GM12891 (cell line): Measurements from ENCODE around the gene PGP.
"Not testable (repeated sequence)": the region's sequence is repeated elsewhere in the genome, so short reads cannot be mapped to it uniquely, and the experiment has no call there.

Experiments used
- DNase-seq: peaks from one replicate; pipeline ENCODE4 v3.0.0; 2011; ENCODE audit warnings: low spot score; ENCODE audit not compliant: insufficient read length
- FAIRE-seq: peaks from 2 replicates; lab custom pipeline; 2011; peaks lifted over from hg19 to GRCh38; lab: Jason Lieb, UNC
- PAX5 ChIP-seq: IDR thresholded peaks from 2 replicates; pipeline ENCODE4 v1.6.1; 2011; ENCODE audit warnings: low read length, moderate library complexity, mild to moderate bottlenecking; ENCODE audit not compliant: insufficient read depth, severe bottlenecking
- POLR2A ChIP-seq: IDR thresholded peaks from 2 replicates; pipeline ENCODE4 v1.6.1; 2011; ENCODE audit warnings: low read depth, low read length, control low read depth
- POLR2AphosphoS5 ChIP-seq: IDR thresholded peaks from 2 replicates; pipeline ENCODE4 v1.6.1; 2011; ENCODE audit warnings: low read depth, low read length, control low read depth
- POU2F2 ChIP-seq: IDR thresholded peaks from 2 replicates; pipeline ENCODE4 v1.6.1; 2011; ENCODE audit warnings: low read depth, mild to moderate bottlenecking, control low read depth, low read length, moderate library complexity
- SPI1 ChIP-seq: IDR thresholded peaks from 2 replicates; pipeline ENCODE4 v1.6.1; 2011; ENCODE audit warnings: low read depth, low read length, control low read depth
- TAF1 ChIP-seq: IDR thresholded peaks from 2 replicates; pipeline ENCODE4 v1.6.1; 2011; ENCODE audit warnings: low read depth, low read length, control low read depth

The PGP gene

DNA sequence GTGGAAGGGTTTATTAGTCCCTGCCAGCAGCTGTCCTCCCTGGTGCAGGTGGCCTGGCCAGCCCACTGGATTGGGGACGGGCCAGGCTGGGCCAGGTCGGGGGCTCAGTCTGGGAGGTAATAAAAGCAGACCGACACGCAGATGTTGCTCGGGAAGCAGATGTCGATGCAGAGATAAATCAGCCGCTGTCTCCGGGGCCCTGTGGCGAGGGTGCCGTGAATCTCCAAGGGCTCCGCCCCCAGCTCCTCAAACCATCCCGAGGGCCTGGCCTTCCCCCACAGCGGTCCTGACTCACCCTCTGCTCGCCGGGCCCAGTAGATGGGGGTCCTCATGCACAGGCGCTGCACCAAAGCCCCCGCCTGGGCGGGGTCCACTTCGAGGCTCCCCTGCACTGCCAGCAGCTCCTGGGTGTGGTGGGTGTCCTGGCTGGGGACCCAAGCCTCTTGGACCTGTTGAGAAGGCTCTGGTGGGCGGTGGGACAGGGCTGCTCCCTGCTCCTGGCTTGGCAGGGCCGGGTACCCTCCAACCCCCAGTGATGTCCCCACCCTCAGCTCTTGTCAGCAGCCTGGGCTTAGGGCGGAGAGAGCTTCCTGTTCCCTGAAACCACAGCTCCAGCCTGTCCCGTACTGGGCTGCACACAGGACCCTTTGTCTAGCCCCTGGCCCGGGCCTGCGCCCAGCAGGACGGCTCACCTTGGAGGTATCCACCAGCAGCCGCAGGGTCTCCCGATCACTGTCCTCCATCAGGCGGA, 5.2 kb downstream of the PGP start:
- TF ChIP-seq POLR2A (no peak; the same call in 1 of the 2 replicates), SPI1 (no peak), POLR2AphosphoS5 (no peak), POU2F2 (no peak), PAX5 (no peak), TAF1 (no peak)
- DNase-seq (no peak), FAIRE-seq (no peak)

DNA sequence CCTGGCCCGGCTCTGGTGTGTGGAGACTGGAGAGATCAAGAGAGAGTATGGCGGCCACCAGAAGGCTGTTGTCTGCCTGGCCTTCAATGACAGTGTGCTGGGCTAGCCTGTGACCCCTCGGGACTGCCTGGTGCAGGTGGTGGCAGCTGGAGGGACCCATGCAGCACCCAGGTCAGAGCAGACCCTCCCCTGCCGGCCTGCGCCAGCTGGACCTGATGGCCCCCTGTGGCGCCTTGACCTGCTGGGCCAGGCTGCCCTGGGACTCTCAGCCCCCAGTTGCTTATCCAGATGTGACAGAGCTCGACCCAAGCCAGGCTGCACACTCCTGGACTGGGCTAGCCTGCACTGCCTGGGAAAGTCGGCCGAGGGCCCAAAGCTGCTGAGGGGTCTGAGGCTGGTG, 5.9 kb downstream of the PGP start:
- DNase-seq (no peak), FAIRE-seq (no peak)

DNA sequence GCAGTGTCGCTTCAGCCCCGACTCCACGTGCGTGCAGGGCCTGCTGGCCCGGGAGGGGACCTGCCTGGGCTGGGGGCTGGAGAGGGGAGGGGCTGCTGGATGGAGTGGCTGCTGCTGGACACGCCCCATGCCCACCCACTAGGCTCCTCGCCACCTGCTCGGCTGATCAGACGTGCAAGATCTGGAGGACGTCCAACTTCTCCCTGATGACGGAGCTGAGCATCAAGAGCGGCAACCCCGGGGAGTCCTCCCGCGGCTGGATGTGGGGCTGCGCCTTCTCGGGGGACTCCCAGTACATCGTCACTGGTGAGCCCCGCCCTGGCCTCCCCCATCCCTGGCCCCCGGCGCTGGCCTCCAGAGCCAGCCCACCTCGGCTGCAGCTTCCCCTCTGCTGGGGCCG, 6.3 kb downstream of the PGP start:
- TF ChIP-seq PAX5 (no peak), POLR2AphosphoS5 (no peak), TAF1 (no peak)
- DNase-seq (no peak), FAIRE-seq (no peak)

More for the DNA sequence above, 5.9 kb downstream of the PGP start:
- TF ChIP-seq SPI1: no peak
- TF ChIP-seq POLR2AphosphoS5: no peak
- TF ChIP-seq POLR2A: no peak
- no peak for TF ChIP-seq PAX5
- TF ChIP-seq TAF1: no peak
- TF ChIP-seq POU2F2: no peak

DNA sequence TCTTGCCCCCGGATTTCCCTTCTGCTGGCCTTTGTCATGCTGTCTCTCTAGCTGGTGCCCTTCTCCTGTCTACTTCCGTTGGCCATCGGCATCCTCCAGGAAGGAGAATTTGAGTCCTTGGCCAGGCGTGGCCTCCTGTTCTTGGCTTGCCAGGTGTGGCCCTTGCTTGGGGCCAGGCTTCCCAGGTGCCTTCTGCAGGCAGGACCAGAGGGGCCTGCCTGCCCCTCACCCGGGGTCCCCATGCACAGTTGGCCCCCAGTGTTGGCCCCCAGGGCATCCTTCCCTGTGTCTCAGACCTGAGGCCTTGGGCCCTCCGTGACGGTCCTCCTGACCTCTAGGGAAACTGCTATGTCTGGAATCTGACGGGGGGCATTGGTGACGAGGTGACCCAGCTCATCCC, 6.8 kb downstream of the PGP start:
- DNase-seq (no peak), FAIRE-seq (no peak)
- TF ChIP-seq POU2F2 (no peak), PAX5 (no peak), TAF1 (no peak), POLR2A (no peak), SPI1 (no peak), POLR2AphosphoS5 (no peak)

DNA sequence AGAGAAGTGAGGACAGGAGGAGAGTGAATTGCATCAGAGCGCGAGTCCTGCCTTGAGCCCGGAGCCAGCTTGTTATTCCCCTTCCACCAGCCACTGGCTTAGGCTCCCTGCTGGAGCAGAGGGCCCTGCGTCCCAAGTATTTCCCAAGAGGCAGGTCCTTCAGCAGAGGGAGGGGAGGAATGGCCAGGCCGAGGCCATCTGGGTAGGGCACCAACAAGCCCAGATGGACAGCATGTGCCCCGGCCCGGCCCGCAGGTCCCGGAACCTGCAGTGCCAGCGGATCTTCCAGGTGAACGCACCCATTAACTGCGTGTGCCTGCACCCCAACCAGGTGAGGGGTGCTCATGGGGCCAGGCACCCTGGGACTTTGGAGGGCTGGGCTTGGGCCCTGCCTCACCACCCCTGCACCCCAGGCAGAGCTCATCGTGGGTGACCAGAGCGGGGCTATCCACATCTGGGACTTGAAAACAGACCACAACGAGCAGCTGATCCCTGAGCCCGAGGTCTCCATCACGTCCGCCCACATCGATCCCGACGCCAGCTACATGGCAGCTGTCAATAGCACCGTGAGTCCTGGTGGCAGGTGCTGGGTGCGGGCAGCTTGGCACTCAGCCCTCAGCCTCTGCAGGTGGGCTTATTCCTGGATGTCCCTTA, 7.7 kb downstream of the PGP start:
- FAIRE-seq: no peak
- TF ChIP-seq POLR2A (0 out of 2 replicates have a peak, but pooled peaks have one; percentile 38), TAF1 (no peak)
- no peak for DNase-seq

DNA sequence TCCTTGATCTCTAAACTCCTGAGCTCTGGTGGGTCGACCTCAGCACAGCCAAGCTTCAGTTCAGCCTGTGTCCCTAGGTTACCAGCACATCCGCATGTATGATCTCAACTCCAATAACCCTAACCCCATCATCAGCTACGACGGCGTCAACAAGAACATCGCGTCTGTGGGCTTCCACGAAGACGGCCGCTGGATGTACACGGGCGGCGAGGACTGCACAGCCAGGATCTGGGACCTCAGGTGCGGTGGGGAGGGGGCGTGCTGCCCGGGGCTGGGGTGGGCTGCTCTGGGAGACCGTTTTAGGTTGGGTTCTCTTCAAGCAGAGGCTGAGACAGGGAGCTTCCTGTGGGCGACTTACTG, 8.2 kb downstream of the PGP start:
- FAIRE-seq: no peak
- TF ChIP-seq PAX5 (no peak), POLR2AphosphoS5 (no peak), TAF1 (no peak), POLR2A (no peak), POU2F2 (no peak)

DNA sequence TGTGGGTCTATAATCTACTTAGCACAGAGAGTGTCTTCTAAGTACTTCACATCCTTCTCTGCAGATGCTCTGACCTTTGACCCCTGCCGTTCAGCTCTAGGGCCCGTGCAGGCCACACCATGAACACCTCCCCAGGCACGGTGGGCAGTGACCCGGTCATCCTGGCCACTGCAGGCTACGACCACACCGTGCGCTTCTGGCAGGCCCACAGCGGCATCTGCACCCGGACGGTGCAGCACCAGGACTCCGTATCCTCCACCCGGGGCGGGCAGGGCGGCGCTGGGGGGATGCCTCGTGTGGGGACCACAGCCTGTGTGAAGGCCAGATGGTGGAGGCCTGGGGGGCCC, 8.7 kb downstream of the PGP start:
- DNase-seq (no peak), FAIRE-seq (no peak)
- TF ChIP-seq SPI1 (no peak), POLR2AphosphoS5 (no peak), PAX5 (no peak), TAF1 (no peak)

More for the DNA sequence above, 8.2 kb downstream of the PGP start:
- DNase-seq: no peak

DNA sequence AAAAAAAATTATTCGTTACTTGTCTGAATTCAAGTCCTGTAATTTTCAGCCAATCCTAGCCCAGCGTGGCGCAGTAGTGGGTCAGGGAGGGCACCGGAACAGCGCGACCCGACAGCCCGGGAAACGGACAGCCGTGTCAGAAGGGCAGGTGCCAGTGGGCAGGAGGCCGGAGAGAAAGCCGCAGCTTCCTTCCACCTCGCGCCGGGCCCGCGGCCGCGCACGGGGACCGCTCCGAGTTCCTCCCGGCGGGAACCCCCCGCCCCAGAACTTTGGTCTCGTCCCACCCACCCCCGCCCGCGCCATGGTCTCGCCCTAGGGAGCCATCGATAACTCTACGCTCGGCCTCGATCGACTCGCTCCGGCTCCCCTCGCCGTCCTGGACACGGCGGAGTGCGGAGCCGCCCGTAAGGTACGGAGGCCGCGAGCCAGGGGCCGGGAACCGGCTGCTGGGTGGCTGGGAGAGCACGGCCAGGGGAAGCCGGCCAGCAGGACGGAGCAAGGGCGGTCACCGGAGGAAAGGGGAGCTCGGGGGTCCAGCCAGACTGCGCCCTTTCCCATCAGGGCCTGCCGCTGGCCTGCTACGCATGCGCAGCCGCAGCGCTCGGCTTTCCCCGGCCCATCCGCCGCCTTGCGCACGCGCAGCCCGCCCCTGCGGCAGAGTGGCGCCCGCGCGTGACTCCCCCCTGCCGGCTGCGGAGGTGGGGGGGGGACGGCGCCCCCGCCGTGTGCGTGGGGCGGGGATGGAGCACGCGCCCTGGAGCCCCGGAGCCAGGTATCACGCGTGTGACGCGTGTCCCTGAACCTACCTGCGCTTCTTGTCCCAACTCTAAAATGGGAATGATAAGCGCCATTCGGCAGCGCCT, 9.3 kb downstream of the PGP start, which contains the start of gene MLST8:
Gene MLST8, plus strand, starts transcription at position 351 of the 863 bp plus-strand sequence. CDS start 632 bp downstream, outside the sequence.
- TF ChIP-seq PAX5 (no peak), POLR2AphosphoS5 (peak; percentile 88), POU2F2 (peak; percentile 30; the same call in 1 of the 2 replicates), SPI1 (0 out of 2 replicates have a peak, but pooled peaks have one; percentile 28), TAF1 (peak; percentile 77), POLR2A (peak; percentile 78)
- FAIRE-seq: peak; percentile 99

DNA sequence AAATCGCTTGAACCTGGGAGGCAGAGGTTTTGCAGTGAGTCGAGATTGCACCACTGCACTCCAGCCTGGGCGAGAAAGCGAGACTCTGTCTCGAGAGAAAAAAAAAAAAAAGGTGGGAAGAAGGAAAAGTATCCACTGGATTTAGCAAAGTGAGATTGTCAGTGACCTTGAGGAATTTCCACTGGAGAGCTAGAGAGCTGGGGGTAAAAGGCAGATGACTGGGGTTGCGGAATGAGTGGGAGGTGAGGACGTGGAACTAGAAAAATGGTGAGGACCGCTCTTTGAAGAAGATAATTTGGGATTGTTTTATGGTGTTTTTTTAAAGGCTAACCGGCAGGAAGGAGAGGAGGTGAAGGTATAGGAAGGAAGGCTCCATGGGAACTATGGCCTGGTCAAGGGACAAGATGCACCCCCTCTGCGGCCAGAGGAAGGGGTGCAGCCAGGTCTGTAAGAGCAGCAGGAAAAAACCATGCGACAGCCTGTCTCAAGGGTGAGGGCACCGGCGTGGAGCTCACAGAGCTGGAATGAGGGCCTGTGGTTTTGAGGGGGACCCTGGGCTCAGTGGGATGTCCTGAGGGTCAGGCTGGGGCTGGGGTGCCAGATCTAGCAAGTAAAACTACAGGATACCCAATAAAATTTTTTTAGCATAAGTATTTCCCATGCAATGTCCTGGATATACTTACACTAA, 10.1 kb downstream of the PGP start:
- no peak for FAIRE-seq
- TF ChIP-seq POLR2AphosphoS5 (no peak), TAF1 (no peak), PAX5 (no peak), POLR2A (no peak), SPI1 (no peak), POU2F2 (no peak)

More for the DNA sequence above, 9.3 kb downstream of the PGP start, which contains the start of gene MLST8:
- peak; percentile 100 for DNase-seq

DNA sequence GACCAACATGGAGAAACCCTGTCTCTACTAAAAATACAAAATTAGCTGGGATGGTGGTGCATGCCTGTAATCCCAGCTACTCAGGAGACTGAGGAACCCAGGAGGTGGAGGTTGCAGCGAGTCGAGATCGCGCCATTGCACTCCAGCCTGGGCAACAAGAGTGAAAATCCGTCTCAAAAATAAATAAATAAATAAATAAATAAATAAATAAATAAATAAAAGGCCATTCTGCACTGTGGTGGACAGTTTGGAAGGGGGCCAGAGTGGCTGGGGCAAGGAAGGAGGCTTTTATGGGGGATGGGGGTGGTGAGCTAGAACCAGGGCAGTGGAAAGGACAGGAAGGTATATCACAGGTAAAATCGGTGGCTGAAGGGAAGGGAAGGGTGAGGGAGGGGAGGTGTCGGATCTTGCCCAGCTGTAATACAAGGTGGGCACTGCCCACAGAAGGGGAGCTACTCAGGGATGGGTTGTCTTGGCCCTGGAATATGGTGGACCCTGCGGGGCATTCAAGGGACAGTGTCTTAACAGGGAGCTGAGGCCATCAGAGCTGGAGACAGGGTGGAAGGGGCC, 11.4 kb downstream of the PGP start:
- not testable (repeated sequence) for FAIRE-seq, DNase-seq

More for the DNA sequence above, 10.1 kb downstream of the PGP start:
- no peak for DNase-seq
